IMR-90 (cell line): ENCODE results near the gene SH3GL2. TPM values are rescaled to one million over a fixed set of nuclear protein-coding genes. Genes with fewer than 3 reads are reported as not detected.

Source experiments
- ATAC-seq: fragments of 200-7000 bp; cut with Tn5 transposase; 2 replicates; pipeline ENCODE4 v1.9.1; 2020; ENCODE audit warnings: low read depth, mild to moderate bottlenecking, moderate library complexity
- BruUV-seq: library from RNA; stranded (reverse); fragments of 400-500 nt; replicated peaks from 2 replicates; lab custom pipeline; 2021; lab: Mats Ljungman, UMichigan
- CTCF ChIA-PET: fragments of 300-600 bp; formaldehyde crosslinking; extraction: SDS; loops from one replicate; lab custom pipeline; 2021; ENCODE audit warnings: antibody characterized with exemption; lab: Yijun Ruan, JAX
- POLR2A ChIA-PET: fragments of 300-600 bp; sonication (Branson Sonifier 250); formaldehyde crosslinking; loops from one replicate; lab custom pipeline; 2022; ENCODE audit warnings: antibody characterized with exemption; ENCODE audit not compliant: unreplicated experiment; lab: Charles Lee
- DNase-seq: peaks from one replicate; pipeline ENCODE4 v3.0.0; 2013
- H2AFZ ChIP-seq: replicated peaks from 2 replicates; pipeline ENCODE3; 2013; ENCODE audit warnings: low read length, mild to moderate bottlenecking; ENCODE audit not compliant: poor library complexity
- H2AK5ac ChIP-seq: 2 replicates; pipeline ENCODE4 v1.6.1; 2013; ENCODE audit warnings: low read depth, low read length, inconsistent platforms
- H2AK9ac ChIP-seq: replicated peaks from 2 replicates; pipeline ENCODE3; 2013; ENCODE audit warnings: mild to moderate bottlenecking, low read depth, low read length, moderate library complexity; ENCODE audit not compliant: poor library complexity
- H2BK120ac ChIP-seq: 2 replicates; pipeline ENCODE4 v1.6.1; 2013; ENCODE audit warnings: low read depth, low read length, inconsistent platforms
- H2BK15ac ChIP-seq: 3 replicates; pipeline ENCODE4 v1.6.1; 2013; ENCODE audit warnings: low read depth, low read length, inconsistent platforms
- H2BK20ac ChIP-seq: 2 replicates; pipeline ENCODE4 v1.6.1; 2013; ENCODE audit warnings: low read depth, mild to moderate bottlenecking, inconsistent platforms, low read length, moderate library complexity
- H2BK5ac ChIP-seq: 2 replicates; pipeline ENCODE4 v1.6.1; 2013; ENCODE audit warnings: mild to moderate bottlenecking, low read depth, low read length, inconsistent platforms; ENCODE audit not compliant: poor library complexity, severe bottlenecking
- H3K14ac ChIP-seq: replicated peaks from 2 replicates; pipeline ENCODE4 v1.6.1; 2013; ENCODE audit warnings: low read depth, low read length, inconsistent platforms
- H3K18ac ChIP-seq: 2 replicates; pipeline ENCODE4 v1.6.1; 2013; ENCODE audit warnings: low read depth, low read length, control low read depth
- H3K23ac ChIP-seq: 2 replicates; pipeline ENCODE4 v1.6.1; 2013; ENCODE audit warnings: low read depth, low read length, inconsistent platforms
- H3K27ac ChIP-seq: 2 replicates; pipeline ENCODE4 v1.5.1; 2013; ENCODE audit warnings: mild to moderate bottlenecking, control low read depth, low read length; ENCODE audit not compliant: insufficient read depth
- H3K27me3 ChIP-seq: 2 replicates; pipeline ENCODE4 v1.6.1; 2013; ENCODE audit warnings: low read length; ENCODE audit not compliant: control insufficient read depth, insufficient read depth
- H3K36me3 ChIP-seq: 2 replicates; pipeline ENCODE4 v1.6.1; 2013; ENCODE audit warnings: low read length, mixed read lengths; ENCODE audit not compliant: control insufficient read depth, insufficient read depth
- H3K4ac ChIP-seq: 2 replicates; pipeline ENCODE4 v1.6.1; 2013; ENCODE audit warnings: low read depth, low read length, inconsistent platforms
- H3K4me1 ChIP-seq: 2 replicates; pipeline ENCODE4 v1.6.1; 2013; ENCODE audit warnings: low read length, mixed read lengths; ENCODE audit not compliant: control insufficient read depth, insufficient read depth
- H3K4me2 ChIP-seq: 2 replicates; pipeline ENCODE4 v1.6.1; 2013; ENCODE audit warnings: low read depth, mild to moderate bottlenecking, control low read depth, low read length, moderate library complexity
- H3K4me3 ChIP-seq: 2 replicates; pipeline ENCODE4 v1.5.1; 2013; ENCODE audit warnings: low read depth, mild to moderate bottlenecking, control low read depth, low read length, moderate library complexity; ENCODE audit not compliant: insufficient read depth
- H3K56ac ChIP-seq: 2 replicates; pipeline ENCODE4 v1.6.1; 2013; ENCODE audit warnings: low read length, inconsistent platforms; ENCODE audit not compliant: insufficient read depth; ENCODE audit errors: extremely low read depth
- H3K79me1 ChIP-seq, 2 experiments: 2 replicates each; pipeline ENCODE4 v1.6.1; 2013; ENCODE audit warnings: low read length in 2 of 2, inconsistent platforms in 1 of 2, low read depth in 1 of 2
- H3K9ac ChIP-seq: 2 replicates; pipeline ENCODE4 v1.6.1; 2013; ENCODE audit warnings: low read depth, low read length, control low read depth
- H3K9me1 ChIP-seq: 2 replicates; pipeline ENCODE4 v1.6.1; 2013; ENCODE audit warnings: low read length, inconsistent platforms; ENCODE audit not compliant: insufficient read depth
- H3K9me3 ChIP-seq: 2 replicates; pipeline ENCODE4 v1.6.1; 2013; ENCODE audit warnings: low read length; ENCODE audit not compliant: control insufficient read depth, insufficient read depth
- H4K20me1 ChIP-seq: 2 replicates; pipeline ENCODE4 v1.6.1; 2013; ENCODE audit warnings: low read length, inconsistent platforms; ENCODE audit not compliant: insufficient read depth
- H4K5ac ChIP-seq: 2 replicates; pipeline ENCODE4 v1.6.1; 2013; ENCODE audit warnings: mild to moderate bottlenecking, low read depth, low read length, control low read depth
- H4K8ac ChIP-seq, 2 experiments: 2 replicates each; pipeline ENCODE4 v1.6.1; 2013; ENCODE audit warnings: low read depth in 2 of 2, low read length in 2 of 2, control low read depth in 1 of 2, inconsistent platforms in 1 of 2
- H4K91ac ChIP-seq: 2 replicates; pipeline ENCODE4 v1.6.1; 2013; ENCODE audit warnings: low read depth, low read length, inconsistent platforms; ENCODE audit not compliant: insufficient read depth
- BHLHE40 ChIP-seq: fragments of 150-350 bp; IDR thresholded peaks from 2 replicates; pipeline ENCODE4 v1.6.1; 2016; ENCODE audit warnings: mild to moderate bottlenecking, low read depth, low read length
- FOS ChIP-seq: fragments of 150-350 bp; IDR thresholded peaks from 2 replicates; pipeline ENCODE4 v1.6.1; 2016; ENCODE audit warnings: low read depth, low read length
- MAZ ChIP-seq: IDR thresholded peaks from 2 replicates; pipeline ENCODE4 v1.6.1; 2012; ENCODE audit warnings: low read depth, mild to moderate bottlenecking, low read length, improper control_type of control experiment, moderate library complexity, borderline replicate concordance
- RCOR1 ChIP-seq: IDR thresholded peaks from 2 replicates; pipeline ENCODE4 v1.6.1; 2012; ENCODE audit warnings: mild to moderate bottlenecking, low read length, improper control_type of control experiment; ENCODE audit not compliant: insufficient replicate concordance
- WGBS, 2 experiments: methylation state at CpG; one replicate each; pipeline versions ENCODE4 v1.1.5 to v1.1.7; 2013; ENCODE audit warnings: missing lambda C conversion rate in 2 of 2; ENCODE audit not compliant: insufficient read length in 1 of 2; ENCODE audit errors: extremely low coverage in 2 of 2; 5-methylcytosine and 5-hydroxymethylcytosine counted together
- dilution Hi-C: fragments of 300-500 bp; cut with HindIII; formaldehyde crosslinking; loops from one replicate; pipeline ENCODE4 v1.14.3; 2018; ENCODE audit warnings: low sequenced_read_pairs; ENCODE audit not compliant: unreplicated experiment
- in situ Hi-C: fragments of 300-500 bp; cut with MboI; formaldehyde crosslinking; loops from 3 replicates; pipeline ENCODE4 v1.14.3; 2019; ENCODE audit warnings: low sequenced_read_pairs, inconsistent platforms, mixed read lengths
- intact Hi-C: fragments of 100-400 bp; cut with micrococcal nuclease; formaldehyde crosslinking; loops from 2 replicates; pipeline ENCODE4 v1.10.0; 2022
- polyA plus RNA-seq, 3 experiments: library from polyadenylated mRNA; depleted of rRNA; stranded (reverse); fragments of >200 nt; gene quantifications; 2 replicates each; pipeline ENCODE4 v1.2.3, GENCODE V29; 2012; ENCODE audit warnings: low replicate concordance in 1 of 3
- total RNA-seq: library from RNA; depleted of rRNA; stranded (reverse); fragments of >200 nt; gene quantifications from 2 replicates; pipeline ENCODE4 v1.2.3, GENCODE V29; 2012

Gene SH3GL2
- total and polyA plus RNA-seq, 2 of the 4 experiments (the other 2 are of a cell fraction): under 0.01 to 0.05 TPM

DNA sequence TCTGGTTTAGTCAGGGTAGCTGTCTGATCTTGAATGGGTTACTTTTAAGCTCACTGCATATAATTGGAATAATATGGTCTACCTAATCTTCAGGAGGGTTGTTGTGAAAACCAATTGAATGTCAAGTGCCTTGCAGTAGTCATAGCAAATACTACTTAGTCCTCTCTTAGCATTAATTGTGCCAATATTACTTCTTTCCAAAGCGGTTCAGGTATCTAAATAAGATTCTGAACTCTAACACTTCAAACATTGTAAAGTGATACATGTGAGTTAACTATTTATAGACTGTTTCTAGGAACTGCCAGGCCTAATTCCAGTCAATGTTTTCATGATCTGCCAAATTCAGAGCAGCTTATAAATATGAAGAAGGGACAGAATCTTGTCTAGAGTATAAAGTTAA lies 140.2 kb downstream of the SH3GL2 start:
- POLR2A ChIA-PET: no interaction called here
- intact Hi-C loops: no loop called here
- H2BK15ac ChIP-seq: no peak overlapping the region
- H3K4ac ChIP-seq: no peak overlapping the region
- H2BK120ac ChIP-seq: no peak overlapping the region
- H3K9me1 ChIP-seq: no peaks in the 10 kb centered on the region
- H3K56ac ChIP-seq: no peak overlapping the region
- no peaks in the 10 kb centered on the region for H3K27me3 ChIP-seq
- H4K5ac ChIP-seq: no peak overlapping the region
- no peak overlapping the region for H3K23ac ChIP-seq
- DNase-seq (no peak), ATAC-seq (no peak)
- no peak for TF ChIP-seq MAZ
- TF ChIP-seq FOS: no peak
- no peak for TF ChIP-seq RCOR1
- TF ChIP-seq BHLHE40: no peak
- H2AK5ac ChIP-seq: no peak overlapping the region
- H4K8ac ChIP-seq: no peak overlapping the region
- no peaks in the 10 kb centered on the region for H3K36me3 ChIP-seq
- H3K4me2 ChIP-seq: no peak overlapping the region
- H2AFZ ChIP-seq: no peak overlapping the region
- H3K9me3 ChIP-seq: no peaks in the 10 kb centered on the region
- no peak overlapping the region for H3K27ac ChIP-seq
- WGBS, 2 experiments: no CpG with 5 or more reads among the region's 1 CpG
- no peak overlapping the region for H2AK9ac ChIP-seq
- CTCF ChIA-PET: no interaction called here
- dilution Hi-C loops: no loop called here
- no TSS peak for BruUV-seq
- H3K4me3 ChIP-seq: no peak overlapping the region
- H4K91ac ChIP-seq: no peak overlapping the region
- H3K14ac ChIP-seq: no peak overlapping the region
- no peaks in the 10 kb centered on the region for H3K4me1 ChIP-seq
- no peak overlapping the region for H3K9ac ChIP-seq
- H3K18ac ChIP-seq: no peak overlapping the region
- H2BK20ac ChIP-seq: no peak overlapping the region
- no peaks in the 10 kb centered on the region for H4K20me1 ChIP-seq
- H3K79me1 ChIP-seq: no peaks in the 10 kb centered on the region
- in situ Hi-C loops: no loop called here
- H2BK5ac ChIP-seq: no peak overlapping the region
